Mesenchymal stem cell (in vitro differentiated cells and primary cell): ENCODE results near the gene DPEP3.

Experiments
- DNase-seq: peaks from one replicate; pipeline ENCODE4 v3.0.0-alpha.2; 2013
- H2AFZ ChIP-seq: one replicate; pipeline ENCODE4 v1.6.1; 2013; ENCODE audit warnings: low read depth, mild to moderate bottlenecking, control low read depth, inconsistent platforms, low read length, moderate library complexity
- H2AK5ac ChIP-seq: 2 replicates; pipeline ENCODE4 v1.6.1; 2013; ENCODE audit warnings: low read length, moderate library complexity, mild to moderate bottlenecking, inconsistent platforms; ENCODE audit not compliant: severe bottlenecking
- H2BK120ac ChIP-seq: one replicate; pipeline ENCODE4 v1.6.1; 2013; ENCODE audit warnings: low read depth, mild to moderate bottlenecking, inconsistent platforms, low read length, moderate library complexity
- H2BK12ac ChIP-seq, 2 experiments: one replicate each; pipeline ENCODE4 v1.6.1; 2013; ENCODE audit warnings: inconsistent platforms in 2 of 2, low read length in 2 of 2, mild to moderate bottlenecking in 2 of 2, moderate library complexity in 2 of 2, control low read depth in 1 of 2
- H2BK15ac ChIP-seq: one replicate; pipeline ENCODE4 v1.6.1; 2013; ENCODE audit warnings: mild to moderate bottlenecking, low read depth, inconsistent platforms; ENCODE audit not compliant: poor library complexity, severe bottlenecking
- H2BK5ac ChIP-seq: 2 replicates; pipeline ENCODE4 v1.6.1; 2013; ENCODE audit warnings: low read depth, mild to moderate bottlenecking, low read length, control low read depth, inconsistent platforms; ENCODE audit not compliant: poor library complexity, severe bottlenecking
- H3K14ac ChIP-seq, 2 experiments: one replicate each; pipeline ENCODE4 v1.6.1; 2013; ENCODE audit warnings: inconsistent platforms in 2 of 2, low read length in 2 of 2, control low read depth in 1 of 2, mild to moderate bottlenecking in 1 of 2, moderate library complexity in 1 of 2
- H3K18ac ChIP-seq, 2 experiments: one replicate each; pipeline ENCODE4 v1.6.1; 2013; ENCODE audit warnings: inconsistent platforms in 2 of 2, low read length in 2 of 2, control low read depth in 1 of 2, low read depth in 1 of 2, mild to moderate bottlenecking in 1 of 2
- H3K23ac ChIP-seq, 2 experiments: one replicate each; pipeline ENCODE4 v1.6.1; 2013; ENCODE audit warnings: inconsistent platforms in 2 of 2, low read length in 2 of 2, mild to moderate bottlenecking in 2 of 2, moderate library complexity in 2 of 2, control low read depth in 1 of 2
- H3K27ac ChIP-seq: 2 replicates; pipeline ENCODE4 v1.5.1; 2013; ENCODE audit warnings: mild to moderate bottlenecking, moderate library complexity, low read length, control low read depth, inconsistent platforms; ENCODE audit not compliant: poor library complexity, severe bottlenecking
- H3K27me3 ChIP-seq, 2 experiments: 2 replicates each; pipeline versions ENCODE4 v1.6.1 to v1.7.0; 2013; ENCODE audit warnings: low read length in 2 of 2, mild to moderate bottlenecking in 2 of 2, moderate library complexity in 2 of 2, control low read depth in 1 of 2, inconsistent platforms in 1 of 2; ENCODE audit not compliant: control insufficient read depth in 1 of 2, insufficient read depth in 1 of 2
- H3K36me3 ChIP-seq, 2 experiments: 2 replicates each; pipeline versions ENCODE4 v1.6.1 to v1.7.0; 2013; ENCODE audit warnings: low read length in 2 of 2, control low read depth in 1 of 2, inconsistent platforms in 1 of 2, low read depth in 1 of 2, mild to moderate bottlenecking in 1 of 2; ENCODE audit not compliant: insufficient read depth in 2 of 2, control insufficient read depth in 1 of 2
- H3K4ac ChIP-seq, 2 experiments: one replicate each; pipeline ENCODE4 v1.6.1; 2013; ENCODE audit warnings: inconsistent platforms in 2 of 2, low read length in 2 of 2, mild to moderate bottlenecking in 2 of 2, moderate library complexity in 2 of 2, control low read depth in 1 of 2, low read depth in 1 of 2
- H3K4me1 ChIP-seq: 2 replicates; pipeline ENCODE4 v1.6.1; 2013; ENCODE audit warnings: low read depth, low read length, control low read depth; ENCODE audit not compliant: control insufficient read depth, insufficient read depth
- H3K4me2 ChIP-seq: 2 replicates; pipeline ENCODE4 v1.6.1; 2013; ENCODE audit warnings: low read length, mild to moderate bottlenecking, inconsistent platforms; ENCODE audit not compliant: poor library complexity, severe bottlenecking
- H3K4me3 ChIP-seq, 2 experiments: 2 replicates each; pipeline versions ENCODE4 v1.5.1 to v1.7.0; 2013; ENCODE audit warnings: low read length in 2 of 2, mild to moderate bottlenecking in 2 of 2, control low read depth in 1 of 2, low read depth in 1 of 2; ENCODE audit not compliant: insufficient read depth in 1 of 2
- H3K79me1 ChIP-seq: replicated peaks from 2 replicates; pipeline ENCODE4 v1.6.1; 2013; ENCODE audit warnings: mild to moderate bottlenecking, control low read depth, low read length, inconsistent platforms; ENCODE audit not compliant: poor library complexity, severe bottlenecking
- H3K9ac ChIP-seq: 2 replicates; pipeline ENCODE4 v1.7.0; 2013; ENCODE audit warnings: mild to moderate bottlenecking, low read length, moderate library complexity
- H3K9me3 ChIP-seq: 2 replicates; pipeline ENCODE4 v1.7.0; 2013; ENCODE audit warnings: mild to moderate bottlenecking, low read length; ENCODE audit not compliant: control insufficient read depth
- H4K8ac ChIP-seq: one replicate; pipeline ENCODE4 v1.6.1; 2013; ENCODE audit warnings: inconsistent platforms, mild to moderate bottlenecking, low read length, moderate library complexity
- H4K91ac ChIP-seq: one replicate; pipeline ENCODE4 v1.6.1; 2013; ENCODE audit warnings: mild to moderate bottlenecking, low read length, inconsistent platforms
- WGBS: methylation state at CpG from one replicate; pipeline ENCODE4 v1.1.7; 2013; ENCODE audit warnings: mixed read lengths; 5-methylcytosine and 5-hydroxymethylcytosine counted together

Gene DPEP3

DNA sequence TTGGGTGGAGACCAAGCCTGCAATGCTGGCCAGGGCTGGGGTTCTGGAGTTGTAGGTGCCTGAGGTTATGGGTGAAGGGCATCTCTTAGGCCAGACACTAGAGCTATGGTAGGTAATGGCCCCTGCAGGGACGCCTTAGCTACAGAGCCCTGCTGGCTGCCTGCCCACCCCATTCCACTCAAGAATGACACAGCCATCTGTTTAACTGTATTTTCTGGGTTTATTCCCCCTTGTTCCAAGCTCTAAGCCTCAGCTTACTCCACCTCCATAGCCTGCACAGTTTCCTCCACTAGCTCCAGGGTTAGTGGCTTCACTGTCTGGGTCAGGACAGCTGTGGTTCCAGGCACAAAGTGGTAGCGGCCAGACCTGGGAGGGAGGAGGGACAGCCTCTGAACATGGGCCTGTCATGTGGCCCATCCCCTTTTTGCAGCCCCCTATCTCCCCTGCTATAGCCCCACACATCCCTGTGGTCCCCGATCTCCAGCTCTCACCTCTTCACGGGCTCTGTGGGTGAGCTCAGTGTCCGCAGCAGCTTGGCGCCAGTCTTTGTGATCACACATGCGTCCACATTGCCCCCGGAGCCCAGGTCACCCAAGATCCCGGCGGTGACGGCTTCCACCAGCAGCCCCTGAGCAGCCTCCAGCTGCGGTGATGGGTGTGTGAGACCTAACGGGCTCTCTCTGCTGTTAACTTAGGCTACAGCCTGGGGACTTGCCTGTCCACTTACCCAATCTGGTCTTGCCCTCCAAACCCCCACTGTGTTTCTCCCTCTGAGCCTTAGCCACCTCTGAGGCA lies 45.8 kb downstream of the DPEP3 start:
- Histone ChIP-seq H3K4me2 (peak overlapping the region; percentile 67), H3K4me3 (peak overlapping the region in 1 of 2 experiments; percentile 98), H3K27me3 (no peaks in the 10 kb centered on the region), H3K79me1 (peaks cover 27% of the 10 kb centered on the region), H3K4me1 (peaks cover 25% of the 10 kb centered on the region), H3K9ac (peak overlapping the region; percentile 98), H3K14ac (no peak overlapping the region), H3K23ac (no peak overlapping the region), H2AFZ (no peak overlapping the region), H2AK5ac (no peak overlapping the region), H2BK120ac (no peak overlapping the region), H3K9me3 (no peaks in the 10 kb centered on the region), H4K91ac (no peak overlapping the region), H3K4ac (peak overlapping the region in 1 of 2 experiments; percentile 1), H2BK15ac (no peak overlapping the region), H2BK5ac (no peak overlapping the region), H2BK12ac (no peak overlapping the region), H3K18ac (no peak overlapping the region), H4K8ac (no peak overlapping the region), H3K36me3 (peaks cover 38 to 48% of the 10 kb centered on the region in 2 experiments), H3K27ac (no peak overlapping the region)
- no peak for DNase-seq
- WGBS: 79% methylated on average over 13 of the region's 13 CpGs

DNA sequence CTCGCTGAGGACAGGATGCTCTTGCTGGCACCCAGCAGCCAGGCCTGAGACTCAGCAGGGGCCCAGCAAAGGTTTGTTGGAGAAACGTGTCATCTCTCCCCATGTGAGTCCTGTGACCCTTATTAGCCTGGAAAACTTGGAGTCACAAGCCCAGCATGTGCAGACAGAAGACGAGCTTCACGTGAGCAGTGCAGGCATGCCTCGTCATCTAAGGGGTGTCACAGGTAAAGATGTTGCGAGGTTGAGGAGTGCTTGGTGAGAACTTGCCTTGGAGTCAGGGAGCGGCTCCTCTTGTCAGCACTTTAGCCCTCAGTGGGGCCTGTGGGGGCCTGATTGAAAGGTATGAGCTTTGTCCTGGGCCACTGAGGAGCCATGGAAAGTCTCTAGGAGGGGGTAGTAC lies 46.5 kb downstream of the DPEP3 start:
- Histone ChIP-seq H2BK120ac (no peak overlapping the region), H2AK5ac (no peak overlapping the region), H3K4me2 (no peak overlapping the region), H4K8ac (no peak overlapping the region), H3K9ac (no peak overlapping the region), H3K14ac (no peak overlapping the region), H4K91ac (no peak overlapping the region), H2BK5ac (no peak overlapping the region), H3K23ac (no peak overlapping the region), H2AFZ (no peak overlapping the region), H3K4me1 (peaks cover 25% of the 10 kb centered on the region), H3K27ac (no peak overlapping the region), H3K4me3 (no peak overlapping the region), H3K9me3 (no peaks in the 10 kb centered on the region), H2BK12ac (no peak overlapping the region), H3K79me1 (peaks cover 32% of the 10 kb centered on the region), H3K36me3 (peaks cover 42 to 50% of the 10 kb centered on the region in 2 experiments), H2BK15ac (no peak overlapping the region), H3K18ac (no peak overlapping the region), H3K4ac (no peak overlapping the region), H3K27me3 (no peaks in the 10 kb centered on the region)
- 90% methylated on average over 7 of the region's 7 CpGs for WGBS
- no peak for DNase-seq

DNA sequence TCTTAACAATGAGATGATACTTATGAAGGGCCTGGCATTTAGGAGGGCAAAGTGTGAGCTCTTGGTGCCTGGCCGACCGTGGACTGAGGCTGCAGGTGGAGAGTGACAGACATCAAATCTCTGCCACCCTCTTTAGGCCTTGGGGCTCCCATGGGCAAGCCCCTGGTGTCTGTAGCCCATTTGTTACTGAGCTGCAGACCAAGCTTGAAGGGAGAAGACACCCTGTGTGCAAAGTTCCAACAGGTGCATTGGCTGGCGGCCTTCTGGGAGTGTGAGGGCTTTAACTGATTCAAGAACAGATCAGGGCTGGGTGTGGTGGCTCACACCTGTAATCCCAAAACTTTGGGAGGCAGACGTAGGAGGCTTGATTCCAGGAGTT lies 47.8 kb downstream of the DPEP3 start:
- H2BK12ac ChIP-seq: no peak overlapping the region
- no peak overlapping the region for H3K23ac ChIP-seq
- no peak overlapping the region for H3K14ac ChIP-seq
- no peaks in the 10 kb centered on the region for H3K9me3 ChIP-seq
- peaks cover 24% of the 10 kb centered on the region for H3K4me1 ChIP-seq
- no peak overlapping the region for H2BK5ac ChIP-seq
- no peak overlapping the region for H3K27ac ChIP-seq
- H3K4me2 ChIP-seq: no peak overlapping the region
- H2AK5ac ChIP-seq: no peak overlapping the region
- H3K4ac ChIP-seq: no peak overlapping the region
- peaks cover 55 to 63% of the 10 kb centered on the region in 2 experiments for H3K36me3 ChIP-seq
- H2BK15ac ChIP-seq: no peak overlapping the region
- H3K9ac ChIP-seq: no peak overlapping the region
- no peak for DNase-seq
- H3K18ac ChIP-seq: no peak overlapping the region
- no peak overlapping the region for H2BK120ac ChIP-seq
- 98% methylated on average over 3 of the region's 4 CpGs for WGBS
- no peak overlapping the region for H4K8ac ChIP-seq
- H3K4me3 ChIP-seq: no peak overlapping the region
- peaks cover 37% of the 10 kb centered on the region for H3K79me1 ChIP-seq
- H2AFZ ChIP-seq: no peak overlapping the region
- no peak overlapping the region for H4K91ac ChIP-seq
- H3K27me3 ChIP-seq: no peaks in the 10 kb centered on the region

DNA sequence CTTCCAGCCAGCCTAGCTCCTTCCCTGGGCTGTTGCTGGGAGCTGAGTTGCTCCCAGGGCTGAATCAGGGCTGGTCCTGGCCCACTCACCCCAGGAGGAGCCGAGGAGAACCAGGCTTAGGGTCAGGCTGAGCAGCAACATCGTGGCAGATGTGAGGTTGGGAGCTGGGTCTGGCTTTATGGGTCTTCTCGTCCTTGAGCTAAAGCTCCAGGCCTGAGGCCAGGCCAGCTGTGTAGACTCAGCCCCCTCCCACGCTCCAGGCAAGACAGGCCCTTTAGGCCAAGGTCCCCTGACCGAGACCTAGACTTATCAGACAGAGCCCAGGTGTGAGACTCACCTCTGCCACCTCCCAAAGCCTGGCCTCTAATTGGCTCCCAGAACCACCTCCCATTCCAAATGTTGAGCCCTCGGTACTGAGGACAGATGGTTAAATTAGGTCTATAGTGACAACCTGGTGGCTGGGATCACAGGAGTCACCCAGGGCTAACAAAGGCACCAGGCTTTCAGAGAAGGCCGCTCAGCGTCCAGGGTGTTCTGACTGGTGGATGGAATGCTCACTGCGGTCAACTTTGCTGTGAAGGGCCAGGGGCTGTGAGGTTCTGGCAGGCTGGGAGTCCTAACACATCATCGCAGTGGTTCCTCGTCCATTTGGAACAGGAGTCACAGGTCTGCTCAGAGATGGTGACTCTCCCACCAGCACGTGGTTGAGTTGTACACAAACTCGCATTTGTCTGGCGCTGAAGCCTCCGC lies 48.4 kb downstream of the DPEP3 start, which contains the start of gene CTRL:
TSS of gene CTRL (minus strand) at position 151 of the 750 bp plus-strand sequence. CDS start at position 141, 10 bp downstream.
- no peaks in the 10 kb centered on the region for H3K9me3 ChIP-seq
- H2BK15ac ChIP-seq: no peak within 1 kb of the TSS
- H4K8ac ChIP-seq: no peak within 1 kb of the TSS
- peaks cover 18% of the 10 kb centered on the region for H3K4me1 ChIP-seq
- no peak within 1 kb of the TSS for H2BK120ac ChIP-seq
- H3K18ac ChIP-seq: no peak within 1 kb of the TSS
- H2BK5ac ChIP-seq: no peak within 1 kb of the TSS
- no peak within 1 kb of the TSS for H4K91ac ChIP-seq
- peaks cover 37% of the 10 kb centered on the region for H3K79me1 ChIP-seq
- H3K36me3 ChIP-seq: peaks cover 59 to 68% of the 10 kb centered on the region in 2 experiments
- H3K23ac ChIP-seq: no peak within 1 kb of the TSS
- no peak within 1 kb of the TSS for H3K4me2 ChIP-seq
- H3K27me3 ChIP-seq: no peaks in the 10 kb centered on the region
- no peak for DNase-seq
- H2BK12ac ChIP-seq: no peak within 1 kb of the TSS
- no peak within 1 kb of the TSS for H2AFZ ChIP-seq
- no peak within 1 kb of the TSS for H3K4me3 ChIP-seq
- H3K4ac ChIP-seq: no peak within 1 kb of the TSS
- WGBS: 93% methylated on average over 15 of the region's 15 CpGs
- H3K14ac ChIP-seq: no peak within 1 kb of the TSS
- no peak within 1 kb of the TSS for H3K9ac ChIP-seq
- H2AK5ac ChIP-seq: no peak within 1 kb of the TSS
- H3K27ac ChIP-seq: no peak within 1 kb of the TSS
